Bronchial epithelial cell (primary cell): Measurements from ENCODE around the gene TCIRG1. TPM values are rescaled to one million over a fixed set of nuclear protein-coding genes. Genes with fewer than 3 reads are reported as not detected.
"Not testable (repeated sequence)": the region's sequence is repeated elsewhere in the genome, so short reads cannot be mapped to it uniquely, and the experiment has no call there.

Source experiments
- DNase-seq: peaks from one replicate; pipeline ENCODE4 v3.0.0-alpha.2; 2010; ENCODE audit warnings: low read depth
- FAIRE-seq: peaks from 2 replicates; lab custom pipeline; 2011; peaks lifted over from hg19 to GRCh38; lab: Jason Lieb, UNC
- H3K27me3 ChIP-seq: 2 replicates; pipeline ENCODE4 v1.5.1; 2011; ENCODE audit warnings: low read length; ENCODE audit not compliant: control insufficient read depth, insufficient read depth
- H3K36me3 ChIP-seq: 2 replicates; pipeline ENCODE4 v1.5.1; 2011; ENCODE audit warnings: low read length; ENCODE audit not compliant: control insufficient read depth, insufficient read depth
- H3K4me3 ChIP-seq: 2 replicates; pipeline ENCODE4 v1.5.1; 2011; ENCODE audit warnings: mild to moderate bottlenecking, low read depth, low read length, control low read depth
- total RNA-seq: library from RNA; depleted of rRNA; stranded (reverse); fragments of >200 nt; gene quantifications from 2 replicates; pipeline ENCODE4 v1.2.1, GENCODE V29; 2014
- TF ChIP-seq, protein P1 (sequence below): IDR thresholded peaks from 2 replicates; pipeline ENCODE4 v1.5.1; 2011; ENCODE audit warnings: mild to moderate bottlenecking, moderate library complexity, low read length, control low read depth, inconsistent platforms; ENCODE audit not compliant: insufficient read depth, severe bottlenecking

The TCIRG1 gene
- total RNA-seq, 1 donor from 2014 or later, result 30.5 TPM

- Histone ChIP-seq H3K4me3 (no peak overlapping the region), H3K27me3 (no peaks in the 10 kb centered on the region), H3K36me3 (no peaks in the 10 kb centered on the region)
- FAIRE-seq, result no peak
- TF ChIP-seq, protein P1, sequence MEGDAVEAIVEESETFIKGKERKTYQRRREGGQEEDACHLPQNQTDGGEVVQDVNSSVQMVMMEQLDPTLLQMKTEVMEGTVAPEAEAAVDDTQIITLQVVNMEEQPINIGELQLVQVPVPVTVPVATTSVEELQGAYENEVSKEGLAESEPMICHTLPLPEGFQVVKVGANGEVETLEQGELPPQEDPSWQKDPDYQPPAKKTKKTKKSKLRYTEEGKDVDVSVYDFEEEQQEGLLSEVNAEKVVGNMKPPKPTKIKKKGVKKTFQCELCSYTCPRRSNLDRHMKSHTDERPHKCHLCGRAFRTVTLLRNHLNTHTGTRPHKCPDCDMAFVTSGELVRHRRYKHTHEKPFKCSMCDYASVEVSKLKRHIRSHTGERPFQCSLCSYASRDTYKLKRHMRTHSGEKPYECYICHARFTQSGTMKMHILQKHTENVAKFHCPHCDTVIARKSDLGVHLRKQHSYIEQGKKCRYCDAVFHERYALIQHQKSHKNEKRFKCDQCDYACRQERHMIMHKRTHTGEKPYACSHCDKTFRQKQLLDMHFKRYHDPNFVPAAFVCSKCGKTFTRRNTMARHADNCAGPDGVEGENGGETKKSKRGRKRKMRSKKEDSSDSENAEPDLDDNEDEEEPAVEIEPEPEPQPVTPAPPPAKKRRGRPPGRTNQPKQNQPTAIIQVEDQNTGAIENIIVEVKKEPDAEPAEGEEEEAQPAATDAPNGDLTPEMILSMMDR, result no peak
- no peak for DNase-seq
Measured at GRCh38 chr11:68082481-68082880, 43.7 kb downstream of the TCIRG1 start.

DNA sequence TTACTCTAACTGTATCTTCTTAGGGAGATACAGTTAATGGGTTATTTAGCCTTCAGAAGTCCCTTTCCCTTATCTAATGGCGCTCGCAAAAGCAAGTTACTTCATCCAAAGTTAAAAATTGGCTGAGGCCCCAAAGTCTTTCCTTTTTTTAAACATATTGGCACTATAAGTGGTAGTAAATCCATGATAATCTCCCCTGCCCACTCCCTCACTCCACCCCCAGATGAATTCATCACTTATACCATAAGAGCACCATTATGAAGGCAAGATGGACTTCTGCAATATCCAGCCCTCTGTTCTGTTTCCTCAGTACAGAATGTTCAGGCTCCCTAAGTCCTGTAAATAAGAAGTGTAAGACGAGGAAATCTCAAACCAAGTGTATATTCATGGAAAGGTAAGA lies 44.7 kb downstream of the TCIRG1 start:
- TF ChIP-seq, protein P1, result no peak
- no peak for FAIRE-seq

GRCh38 chr11:68089679-68090078 lies 50.9 kb downstream of the TCIRG1 start:
- TF ChIP-seq, protein P1, result no peak
- no peaks in the 10 kb centered on the region for H3K36me3 ChIP-seq
- no peaks in the 10 kb centered on the region for H3K27me3 ChIP-seq
- no peak for FAIRE-seq
- DNase-seq, result no peak
- H3K4me3 ChIP-seq, result no peak overlapping the region

More for the DNA sequence above, 44.7 kb downstream of the TCIRG1 start:
- Histone ChIP-seq H3K36me3 (no peaks in the 10 kb centered on the region), H3K27me3 (no peaks in the 10 kb centered on the region), H3K4me3 (no peak overlapping the region)
- no peak for DNase-seq

DNA sequence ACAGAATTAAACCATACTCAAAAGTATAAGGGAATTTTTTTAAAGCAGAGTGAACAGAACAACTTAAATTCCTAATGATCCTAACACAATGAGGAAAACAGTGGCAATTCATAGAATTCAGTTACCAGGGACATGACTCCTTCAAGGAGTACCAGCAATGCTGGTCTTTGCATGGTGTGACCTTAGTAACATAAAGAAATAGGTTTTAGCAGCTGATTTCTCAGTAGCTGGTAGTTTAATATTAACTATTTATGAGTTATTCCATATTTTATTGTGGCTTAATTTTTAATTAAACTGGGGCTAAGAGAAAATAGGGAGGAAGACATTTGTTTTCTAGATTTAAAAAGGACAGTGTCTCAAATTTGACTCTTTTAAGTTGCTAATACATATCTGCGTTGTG lies 51.5 kb downstream of the TCIRG1 start:
- FAIRE-seq (no peak), DNase-seq (no peak)
- H3K36me3 ChIP-seq, result no peaks in the 10 kb centered on the region
- TF ChIP-seq, protein P1, result no peak
- H3K27me3 ChIP-seq, result no peaks in the 10 kb centered on the region
- H3K4me3 ChIP-seq, result no peak overlapping the region

- no peak for FAIRE-seq
- H3K4me3 ChIP-seq, result no peak overlapping the region
- no peak for DNase-seq
- TF ChIP-seq, protein P1, result no peak
- H3K36me3 ChIP-seq, result no peaks in the 10 kb centered on the region
- H3K27me3 ChIP-seq, result no peaks in the 10 kb centered on the region
Measured at GRCh38 chr11:68090706-68091105, 51.9 kb downstream of the TCIRG1 start.

- FAIRE-seq (no peak), DNase-seq (no peak)
- Histone ChIP-seq H3K36me3 (no peaks in the 10 kb centered on the region), H3K4me3 (no peak overlapping the region), H3K27me3 (no peaks in the 10 kb centered on the region)
- TF ChIP-seq, protein P1, result no peak
Measured at GRCh38 chr11:68092411-68092810, 53.6 kb downstream of the TCIRG1 start.

DNA sequence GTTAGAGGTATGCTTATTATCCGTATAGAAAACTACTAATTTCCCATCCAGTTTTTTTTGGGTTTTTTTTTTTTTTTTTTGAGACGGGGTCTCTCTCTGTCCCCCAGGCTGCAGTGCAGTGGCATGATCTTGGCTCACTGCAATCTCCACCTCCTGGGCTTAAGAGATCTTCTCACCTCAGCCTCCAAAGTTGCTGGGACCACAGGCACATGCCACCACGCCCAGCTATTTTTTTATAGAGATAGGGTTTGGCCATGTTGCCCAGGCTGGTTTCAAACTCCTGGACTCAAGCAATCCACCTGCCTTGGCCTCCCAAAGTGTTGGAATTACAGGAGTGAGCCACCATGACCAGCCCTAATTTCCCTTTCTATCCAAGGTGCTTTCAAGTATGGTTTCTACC lies 54.1 kb downstream of the TCIRG1 start:
- DNase-seq, FAIRE-seq, H3K27me3 ChIP-seq, H3K36me3 ChIP-seq, H3K4me3 ChIP-seq: not testable (repeated sequence)
